GM12873 (cell line): Measurements from ENCODE around the gene MAP3K13.

Experiments used
- CTCF ChIP-seq: IDR thresholded peaks from 2 replicates; pipeline ENCODE4 v1.5.1; 2012; ENCODE audit warnings: low read depth, mild to moderate bottlenecking, moderate library complexity, low read length, control low read depth; ENCODE audit not compliant: insufficient read depth; ENCODE audit errors: missing control alignments

Gene MAP3K13

GRCh38 chr3:185320949-185321348 lies 42.0 kb upstream of the MAP3K13 start:
- TF ChIP-seq CTCF = no peak

GRCh38 chr3:185322101-185322719 lies 40.7 kb upstream of the MAP3K13 start:
- TF ChIP-seq CTCF = no peak

GRCh38 chr3:185325946-185326791 lies 36.8 kb upstream of the MAP3K13 start:
- no peak for TF ChIP-seq CTCF

GRCh38 chr3:185327062-185327461 lies 35.9 kb upstream of the MAP3K13 start:
- no peak for TF ChIP-seq CTCF

- TF ChIP-seq CTCF = no peak
These were observed 34.5 kb upstream of the MAP3K13 start for GRCh38 chr3:185328324-185329004.

- no peak for TF ChIP-seq CTCF
These were observed 32.7 kb upstream of the MAP3K13 start for GRCh38 chr3:185330238-185330637.

- TF ChIP-seq CTCF = no peak
These were observed 32.3 kb upstream of the MAP3K13 start for GRCh38 chr3:185330644-185331043.
